GM12874 (cell line): ENCODE measurements around the gene VDAC2.

Source experiments
- CTCF ChIP-seq: IDR thresholded peaks from 2 replicates; pipeline ENCODE4 v1.5.1; 2011; ENCODE audit warnings: low read depth, mild to moderate bottlenecking, control low read depth, low read length, moderate library complexity; ENCODE audit not compliant: insufficient read depth

Gene VDAC2

GRCh38 chr10:75245354-75246250 lies 35.0 kb downstream of the VDAC2 start:
- TF ChIP-seq CTCF = no peak

GRCh38 chr10:75246506-75246905 lies 35.9 kb downstream of the VDAC2 start:
- TF ChIP-seq CTCF = no peak

- no peak for TF ChIP-seq CTCF
These were observed 37.2 kb downstream of the VDAC2 start for GRCh38 chr10:75247797-75248196.

- no peak for TF ChIP-seq CTCF
These were observed 40.3 kb downstream of the VDAC2 start for GRCh38 chr10:75250934-75251333.

- TF ChIP-seq CTCF = no peak
These were observed 43.0 kb downstream of the VDAC2 start for GRCh38 chr10:75253281-75254220.

GRCh38 chr10:75254739-75255138 lies 44.1 kb downstream of the VDAC2 start:
- no peak for TF ChIP-seq CTCF

GRCh38 chr10:75260990-75261389 lies 50.4 kb downstream of the VDAC2 start:
- no peak for TF ChIP-seq CTCF
